ENCODE data around the gene CCSAP.
"Not testable (repeated sequence)": the region's sequence is repeated elsewhere in the genome, so short reads cannot be mapped to it uniquely, and the experiment has no call there.

Gene CCSAP

DNA sequence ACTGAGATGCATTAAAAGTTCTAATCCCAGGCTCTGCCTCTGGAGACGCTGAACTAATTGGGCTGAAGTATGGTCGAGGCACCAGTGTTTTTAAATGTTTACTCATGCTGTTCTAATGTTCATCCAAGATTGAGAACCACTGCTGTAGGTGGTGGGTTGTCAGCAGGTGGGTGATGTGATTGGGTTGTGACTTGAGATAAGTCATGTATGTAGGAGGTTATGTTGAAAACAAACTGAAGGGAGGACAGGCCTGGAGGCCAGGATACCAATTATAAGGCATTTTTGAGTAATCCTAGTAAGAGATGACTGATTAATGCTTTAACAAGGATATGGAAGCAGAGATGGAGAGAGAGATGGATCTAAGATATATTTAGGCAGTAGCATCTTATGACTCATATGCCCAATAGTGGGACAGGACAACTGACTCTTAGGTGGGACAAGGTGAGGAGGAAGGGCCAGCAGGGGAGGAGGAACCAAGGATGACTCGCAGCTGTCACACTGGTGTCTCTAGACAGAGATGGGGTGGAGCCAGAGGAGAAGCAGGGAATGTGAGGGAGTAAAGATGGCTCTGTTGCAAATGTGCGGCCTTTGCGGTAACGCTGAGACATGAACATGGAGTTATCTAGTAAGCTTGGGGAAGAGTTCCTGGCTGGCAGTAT, 42.6 kb downstream of the CCSAP start:
- Histone ChIP-seq H3K9me3 (ENCODE audit: insufficient read depth, low read depth, low read length) (no peaks in the 10 kb centered on the region), H3K4me3 (ENCODE audit: low read length) (no peak overlapping the region), H3K9ac (ENCODE audit: low read depth, low read length) (no peak overlapping the region), H3K27me3 (ENCODE audit: insufficient read depth, low read length) (no peaks in the 10 kb centered on the region), H3K27ac (ENCODE audit: low read length) (no peak overlapping the region), H3K4me1 (ENCODE audit: insufficient read depth, low read length) (no peaks in the 10 kb centered on the region), H3K36me3 (ENCODE audit: insufficient read depth, low read depth, low read length) (peaks cover 57% of the 10 kb centered on the region)

DNA sequence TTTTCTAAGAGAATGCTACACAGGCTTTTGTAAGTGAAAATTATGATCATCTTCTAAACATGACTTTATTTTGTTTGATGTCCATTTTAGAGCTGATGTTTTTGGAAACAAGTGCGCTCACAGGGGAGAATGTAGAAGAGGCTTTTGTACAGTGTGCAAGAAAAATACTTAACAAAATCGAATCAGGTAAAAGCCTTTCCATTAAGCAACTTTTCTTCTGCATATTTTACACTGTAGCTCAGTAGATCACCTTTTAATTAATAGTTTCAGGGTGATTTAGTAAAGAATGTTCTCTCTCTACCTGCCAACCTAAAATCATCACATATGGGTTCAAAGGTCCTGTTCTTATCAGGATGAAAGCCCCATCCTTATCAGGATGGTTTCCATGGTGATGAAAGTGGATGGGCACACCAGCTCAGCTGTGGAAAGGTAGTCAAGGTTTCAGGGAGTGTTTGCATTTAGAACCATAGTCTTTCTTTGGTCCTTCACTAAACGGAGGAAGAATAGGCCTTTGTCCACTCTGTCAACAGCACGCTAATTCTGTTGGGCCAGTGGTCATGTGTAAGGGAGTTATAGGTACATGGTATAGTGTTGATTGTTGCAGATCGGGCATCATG, 43.9 kb downstream of the CCSAP start:
- Histone ChIP-seq H3K36me3 (ENCODE audit: insufficient read depth, low read depth, low read length) (peaks cover 45% of the 10 kb centered on the region), H3K4me3 (ENCODE audit: low read length) (no peak overlapping the region), H3K9me3 (ENCODE audit: insufficient read depth, low read depth, low read length) (no peaks in the 10 kb centered on the region), H3K27ac (ENCODE audit: low read length) (no peak overlapping the region), H3K9ac (ENCODE audit: low read depth, low read length) (no peak overlapping the region), H3K27me3 (ENCODE audit: insufficient read depth, low read length) (no peaks in the 10 kb centered on the region), H3K4me1 (ENCODE audit: insufficient read depth, low read length) (no peaks in the 10 kb centered on the region)

DNA sequence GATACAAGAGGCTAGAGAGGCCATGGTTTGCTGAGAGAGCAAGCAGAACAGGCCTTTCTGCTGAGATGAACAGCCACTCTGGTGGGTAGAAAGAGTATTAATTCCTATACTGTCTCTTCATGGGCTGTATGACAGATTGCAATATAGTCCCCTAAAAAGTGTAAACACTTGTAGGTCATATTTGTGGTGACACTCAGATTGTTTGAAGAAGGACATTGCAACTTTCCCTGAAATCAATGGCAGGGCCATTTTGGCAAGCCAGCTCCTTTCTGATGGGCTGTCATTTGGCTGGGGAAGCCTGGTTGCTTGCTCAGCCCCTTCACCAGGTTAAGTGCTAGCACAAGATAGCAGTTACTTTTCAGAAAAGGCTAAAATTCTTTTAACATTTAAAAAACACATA, 44.4 kb downstream of the CCSAP start:
- no peak overlapping the region for H3K9ac ChIP-seq (ENCODE audit: low read depth, low read length)
- no peaks in the 10 kb centered on the region for H3K27me3 ChIP-seq (ENCODE audit: insufficient read depth, low read length)
- H3K36me3 ChIP-seq (ENCODE audit: insufficient read depth, low read depth, low read length), result peaks cover 40% of the 10 kb centered on the region
- H3K4me3 ChIP-seq (ENCODE audit: low read length), result no peak overlapping the region
- H3K9me3 ChIP-seq (ENCODE audit: insufficient read depth, low read depth, low read length), result no peaks in the 10 kb centered on the region
- no peaks in the 10 kb centered on the region for H3K4me1 ChIP-seq (ENCODE audit: insufficient read depth, low read length)
- H3K27ac ChIP-seq (ENCODE audit: low read length), result no peak overlapping the region

DNA sequence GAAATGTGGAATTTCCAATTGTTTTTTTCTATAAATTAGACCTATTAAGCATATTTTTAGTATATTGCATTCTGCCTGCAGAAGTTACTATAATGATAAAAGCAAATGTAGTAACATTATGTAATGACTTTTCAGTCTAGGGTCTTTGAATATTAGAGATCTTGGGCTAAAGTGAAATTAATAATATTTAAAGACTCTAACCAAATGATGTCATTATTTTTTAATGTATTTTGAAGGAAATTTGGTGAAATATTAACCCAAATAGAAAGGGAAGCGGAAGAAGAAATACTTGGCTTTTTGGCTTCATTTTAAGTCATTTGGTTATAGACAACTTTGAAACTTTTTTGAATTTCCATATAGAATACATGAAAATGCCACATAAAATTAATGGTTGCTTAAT, 45.1 kb downstream of the CCSAP start:
- Histone ChIP-seq H3K9me3 (ENCODE audit: insufficient read depth, low read depth, low read length) (no peaks in the 10 kb centered on the region), H3K9ac (ENCODE audit: low read depth, low read length) (no peak overlapping the region), H3K27me3 (ENCODE audit: insufficient read depth, low read length) (no peaks in the 10 kb centered on the region), H3K4me1 (ENCODE audit: insufficient read depth, low read length) (no peaks in the 10 kb centered on the region), H3K27ac (ENCODE audit: low read length) (no peak overlapping the region), H3K4me3 (ENCODE audit: low read length) (no peak overlapping the region), H3K36me3 (ENCODE audit: insufficient read depth, low read depth, low read length) (peaks cover 33% of the 10 kb centered on the region)

DNA sequence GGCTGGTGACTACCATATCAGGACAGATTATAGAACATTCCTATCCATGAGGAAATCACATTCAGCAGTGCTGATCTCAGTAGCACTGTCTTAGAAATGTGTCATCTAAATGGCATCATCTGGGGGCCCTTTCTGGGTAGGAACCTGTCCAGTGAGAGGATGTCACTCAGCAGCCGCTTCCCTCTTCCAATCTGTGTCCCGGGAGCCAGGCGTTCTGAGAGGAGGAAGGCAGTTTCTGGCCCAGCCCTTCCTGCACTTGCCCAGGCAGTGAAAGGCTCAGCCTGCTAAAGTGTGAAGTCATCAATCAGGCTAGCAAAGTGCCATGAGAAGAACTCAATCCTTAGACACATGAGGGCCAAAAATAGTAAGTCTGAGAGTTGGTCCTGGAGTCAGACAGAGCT, 46.3 kb downstream of the CCSAP start:
- H3K9me3 ChIP-seq (ENCODE audit: insufficient read depth, low read depth, low read length), result no peaks in the 10 kb centered on the region
- peaks cover 30% of the 10 kb centered on the region for H3K36me3 ChIP-seq (ENCODE audit: insufficient read depth, low read depth, low read length)
- no peaks in the 10 kb centered on the region for H3K4me1 ChIP-seq (ENCODE audit: insufficient read depth, low read length)
- no peaks in the 10 kb centered on the region for H3K27me3 ChIP-seq (ENCODE audit: insufficient read depth, low read length)
- H3K27ac ChIP-seq (ENCODE audit: low read length), result no peak overlapping the region
- H3K4me3 ChIP-seq (ENCODE audit: low read length), result no peak overlapping the region
- no peak overlapping the region for H3K9ac ChIP-seq (ENCODE audit: low read depth, low read length)

DNA sequence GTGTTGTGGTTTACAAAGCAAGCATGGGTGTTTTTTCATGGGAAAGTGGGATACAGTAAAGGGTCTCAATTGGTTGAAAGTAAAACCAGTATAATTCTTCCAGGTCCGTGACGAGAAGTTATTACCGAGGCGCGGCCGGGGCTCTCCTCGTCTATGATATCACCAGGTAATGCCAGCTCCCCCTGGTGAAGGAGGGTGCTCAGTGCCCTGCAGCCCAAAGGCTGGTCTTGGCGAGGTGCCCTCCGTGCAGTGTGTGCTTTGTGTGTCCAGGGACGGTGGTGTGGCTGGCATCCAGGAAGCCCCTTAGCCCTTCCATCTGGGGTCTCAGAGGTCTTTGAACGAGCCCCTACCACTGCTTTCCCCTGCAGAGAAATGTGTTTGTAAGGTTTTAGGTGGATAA, 47.1 kb downstream of the CCSAP start:
- Histone ChIP-seq H3K36me3 (ENCODE audit: insufficient read depth, low read depth, low read length) (peaks cover 32% of the 10 kb centered on the region), H3K9me3 (ENCODE audit: insufficient read depth, low read depth, low read length) (no peaks in the 10 kb centered on the region)

DNA sequence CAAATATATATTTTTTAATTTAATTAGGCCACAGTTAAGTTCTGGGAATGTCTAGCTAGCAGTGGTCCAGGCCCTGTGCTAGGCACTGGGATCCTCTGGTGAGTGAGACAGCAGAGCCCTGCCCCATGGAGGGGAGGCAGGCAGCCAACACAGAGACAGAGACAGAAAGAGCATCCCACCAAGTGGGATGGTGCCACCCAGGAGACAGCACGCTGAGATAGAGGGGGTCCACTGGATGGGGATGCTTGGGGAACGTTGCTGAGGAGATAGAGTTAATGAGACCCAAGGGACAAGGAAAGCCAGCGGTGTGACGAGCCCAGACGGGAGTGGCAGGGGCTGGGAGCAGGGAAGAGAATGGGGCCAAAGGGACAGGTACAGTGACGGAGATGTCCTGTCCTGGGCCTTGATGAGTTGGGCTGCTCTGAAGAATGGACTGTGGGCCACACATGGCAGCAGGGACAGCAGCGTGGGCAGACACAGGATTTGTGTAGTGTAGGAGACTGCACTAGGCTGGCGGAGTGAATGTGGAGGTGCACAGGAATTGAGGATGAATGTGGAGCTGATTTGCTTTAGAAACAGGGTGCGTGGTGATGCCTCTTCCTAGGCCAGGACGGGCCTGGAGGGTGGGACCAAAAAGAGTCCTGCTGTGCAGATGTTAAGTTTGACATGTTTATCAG, 49.2 kb downstream of the CCSAP start:
- Histone ChIP-seq H3K27ac (ENCODE audit: low read length) (no peak overlapping the region), H3K9ac (ENCODE audit: low read depth, low read length) (no peak overlapping the region), H3K27me3 (ENCODE audit: insufficient read depth, low read length) (no peaks in the 10 kb centered on the region), H3K9me3 (ENCODE audit: insufficient read depth, low read depth, low read length) (no peaks in the 10 kb centered on the region), H3K4me1 (ENCODE audit: insufficient read depth, low read length) (no peaks in the 10 kb centered on the region), H3K4me3 (ENCODE audit: low read length) (no peak overlapping the region), H3K36me3 (ENCODE audit: insufficient read depth, low read depth, low read length) (peaks cover 26% of the 10 kb centered on the region)

More for the DNA sequence above, 47.1 kb downstream of the CCSAP start:
- Histone ChIP-seq H3K27ac (ENCODE audit: low read length) (no peak overlapping the region), H3K9ac (ENCODE audit: low read depth, low read length) (no peak overlapping the region), H3K27me3 (ENCODE audit: insufficient read depth, low read length) (no peaks in the 10 kb centered on the region), H3K4me3 (ENCODE audit: low read length) (no peak overlapping the region), H3K4me1 (ENCODE audit: insufficient read depth, low read length) (no peaks in the 10 kb centered on the region)

DNA sequence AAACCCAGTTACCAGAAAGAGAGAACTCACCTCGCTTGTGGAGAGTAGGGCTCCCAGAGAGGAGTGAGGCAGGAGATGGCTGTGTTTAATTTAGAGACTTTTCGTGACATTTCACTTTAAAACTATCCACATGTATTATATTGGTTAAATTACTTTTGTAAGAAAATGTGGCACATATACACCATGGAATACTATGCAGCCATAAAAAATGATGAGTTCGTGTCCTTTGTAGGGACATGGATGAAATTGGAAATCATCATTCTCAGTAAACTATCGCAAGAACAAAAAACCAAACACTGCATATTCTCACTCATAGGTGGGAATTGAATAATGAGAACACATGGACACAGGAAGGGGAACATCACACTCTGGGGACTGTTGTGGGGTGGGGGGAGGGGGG, 51.2 kb downstream of the CCSAP start:
- not testable (repeated sequence) for H3K4me3 ChIP-seq (ENCODE audit: low read length); H3K27me3 ChIP-seq (ENCODE audit: insufficient read depth, low read length); H3K27ac ChIP-seq (ENCODE audit: low read length)

DNA sequence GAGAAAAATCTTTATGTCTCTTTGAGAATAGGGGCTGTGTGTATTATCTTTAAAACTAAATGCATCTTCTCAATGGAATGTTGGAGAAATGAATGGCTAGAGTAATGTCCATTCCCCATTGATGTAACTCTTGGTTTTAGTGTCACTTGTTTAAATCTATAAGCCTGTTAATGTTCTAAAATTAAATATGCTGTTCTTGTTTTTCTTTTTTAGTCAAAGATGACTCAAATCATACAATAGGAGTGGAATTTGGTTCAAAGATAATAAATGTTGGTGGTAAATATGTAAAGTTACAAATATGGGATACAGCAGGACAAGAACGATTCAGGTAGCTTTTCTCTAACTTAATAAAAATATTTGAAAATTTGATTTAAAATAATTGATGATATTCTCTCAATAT, 54.3 kb downstream of the CCSAP start:
- no peaks in the 10 kb centered on the region for H3K9me3 ChIP-seq (ENCODE audit: insufficient read depth, low read depth, low read length)
- no peaks in the 10 kb centered on the region for H3K27me3 ChIP-seq (ENCODE audit: insufficient read depth, low read length)
- no peak overlapping the region for H3K27ac ChIP-seq (ENCODE audit: low read length)
- no peaks in the 10 kb centered on the region for H3K4me1 ChIP-seq (ENCODE audit: insufficient read depth, low read length)
- no peak overlapping the region for H3K4me3 ChIP-seq (ENCODE audit: low read length)
- H3K9ac ChIP-seq (ENCODE audit: low read depth, low read length), result no peak overlapping the region
- H3K36me3 ChIP-seq (ENCODE audit: insufficient read depth, low read depth, low read length), result peaks cover 24% of the 10 kb centered on the region

More for the DNA sequence above, 51.2 kb downstream of the CCSAP start:
- not testable (repeated sequence) for H3K4me1 ChIP-seq (ENCODE audit: insufficient read depth, low read length); H3K9ac ChIP-seq (ENCODE audit: low read depth, low read length); H3K9me3 ChIP-seq (ENCODE audit: insufficient read depth, low read depth, low read length)
- H3K36me3 ChIP-seq (ENCODE audit: insufficient read depth, low read depth, low read length), result peaks cover 24% of the 10 kb centered on the region

DNA sequence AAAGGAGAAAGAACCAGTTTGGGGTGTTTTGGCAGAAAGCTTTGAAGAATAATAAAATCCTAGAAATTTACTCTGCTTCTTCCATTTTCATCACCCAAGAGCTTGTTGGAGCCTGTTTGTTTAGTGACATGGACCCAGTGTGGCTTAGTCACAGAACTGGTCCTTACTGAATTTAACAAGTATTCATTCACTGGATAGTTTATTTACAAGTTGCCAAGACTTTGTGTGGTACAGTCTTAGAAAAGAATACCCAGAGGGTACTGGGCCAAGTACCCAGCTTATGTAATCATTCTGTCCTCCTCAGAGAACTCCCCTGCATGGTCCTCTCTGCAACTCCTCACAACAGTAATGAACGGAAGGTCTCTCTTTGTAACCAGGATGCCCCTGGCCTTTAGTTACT, 55.6 kb downstream of the CCSAP start:
- Histone ChIP-seq H3K27ac (ENCODE audit: low read length) (no peak overlapping the region), H3K9ac (ENCODE audit: low read depth, low read length) (no peak overlapping the region), H3K27me3 (ENCODE audit: insufficient read depth, low read length) (no peaks in the 10 kb centered on the region), H3K36me3 (ENCODE audit: insufficient read depth, low read depth, low read length) (peaks cover 24% of the 10 kb centered on the region), H3K4me3 (ENCODE audit: low read length) (no peak overlapping the region), H3K9me3 (ENCODE audit: insufficient read depth, low read depth, low read length) (no peaks in the 10 kb centered on the region), H3K4me1 (ENCODE audit: insufficient read depth, low read length) (no peaks in the 10 kb centered on the region)

DNA sequence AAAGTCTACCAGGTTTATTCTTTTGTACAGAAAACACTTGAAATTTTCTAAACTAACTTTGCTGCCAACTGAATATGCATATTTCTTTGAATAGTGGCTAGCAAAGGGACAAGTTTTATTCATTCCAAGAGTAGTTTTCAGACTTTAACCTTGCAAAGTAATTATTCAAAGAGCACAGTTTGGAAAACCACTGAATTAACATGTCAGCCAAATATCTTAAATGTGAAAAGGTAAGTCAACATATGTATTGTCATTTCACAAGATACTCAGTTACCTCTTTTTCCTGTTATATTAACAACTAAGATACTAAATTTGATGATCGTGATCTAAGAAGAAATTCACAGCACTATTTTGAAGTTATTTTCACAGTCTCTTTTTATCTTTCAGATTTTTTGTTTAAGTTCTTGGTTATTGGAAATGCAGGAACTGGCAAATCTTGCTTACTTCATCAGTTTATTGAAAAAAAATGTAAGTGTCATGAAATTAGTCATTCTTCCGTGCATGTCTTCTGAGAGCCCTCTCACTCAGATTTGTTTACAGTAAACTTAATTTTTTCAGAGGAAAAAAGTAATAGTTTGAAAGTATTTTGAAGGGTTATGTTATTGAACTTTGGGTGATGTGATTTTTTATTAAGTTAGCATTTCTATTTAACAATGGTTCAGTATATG, 56.6 kb downstream of the CCSAP start:
- Histone ChIP-seq H3K4me3 (ENCODE audit: low read length) (no peak overlapping the region), H3K9me3 (ENCODE audit: insufficient read depth, low read depth, low read length) (no peaks in the 10 kb centered on the region), H3K27me3 (ENCODE audit: insufficient read depth, low read length) (no peaks in the 10 kb centered on the region), H3K9ac (ENCODE audit: low read depth, low read length) (no peak overlapping the region), H3K36me3 (ENCODE audit: insufficient read depth, low read depth, low read length) (peaks cover 24% of the 10 kb centered on the region), H3K4me1 (ENCODE audit: insufficient read depth, low read length) (no peaks in the 10 kb centered on the region), H3K27ac (ENCODE audit: low read length) (no peak overlapping the region)
